Neuronal stem cell (in vitro differentiated cells): ENCODE data around the gene PCLO.

Experiments
- DNase-seq: peaks from one replicate; pipeline ENCODE4 v3.0.0-alpha.2; 2013; ENCODE audit warnings: low spot score
- H2AFZ ChIP-seq: one replicate; pipeline ENCODE4 v1.6.1; 2013; ENCODE audit warnings: mild to moderate bottlenecking, low read length, inconsistent platforms
- H2AK5ac ChIP-seq: 2 replicates; pipeline ENCODE4 v1.6.1; 2013; ENCODE audit warnings: low read depth, mild to moderate bottlenecking, inconsistent platforms, low read length, moderate library complexity, mixed read lengths
- H2BK120ac ChIP-seq: 2 replicates; pipeline ENCODE4 v1.6.1; 2013; ENCODE audit warnings: low read depth, mild to moderate bottlenecking, inconsistent platforms, low read length, moderate library complexity, mixed read lengths
- H2BK12ac ChIP-seq: one replicate; pipeline ENCODE4 v1.6.1; 2013; ENCODE audit warnings: low read length, inconsistent platforms
- H2BK15ac ChIP-seq: 2 replicates; pipeline ENCODE4 v1.6.1; 2013; ENCODE audit warnings: mild to moderate bottlenecking, low read length, inconsistent platforms, mixed read lengths
- H2BK5ac ChIP-seq: one replicate; pipeline ENCODE4 v1.6.1; 2013; ENCODE audit warnings: inconsistent platforms, mild to moderate bottlenecking, low read length, moderate library complexity
- H3K14ac ChIP-seq: one replicate; pipeline ENCODE4 v1.6.1; 2013; ENCODE audit warnings: low read length, inconsistent platforms
- H3K18ac ChIP-seq: 2 replicates; pipeline ENCODE4 v1.6.1; 2013; ENCODE audit warnings: low read length, inconsistent platforms
- H3K23ac ChIP-seq: 2 replicates; pipeline ENCODE4 v1.6.1; 2013; ENCODE audit warnings: low read depth, mild to moderate bottlenecking, mixed read lengths, low read length, inconsistent platforms; ENCODE audit not compliant: poor library complexity
- H3K27ac ChIP-seq: replicated peaks from 3 replicates; pipeline ENCODE4 v1.5.1; 2013; ENCODE audit warnings: low read length, inconsistent platforms
- H3K27me3 ChIP-seq, 3 experiments: 2 replicates each; pipeline ENCODE4 v1.6.1; 2013; ENCODE audit warnings: low read length in 3 of 3, mild to moderate bottlenecking in 2 of 3, inconsistent platforms in 1 of 3, low read depth in 1 of 3, mixed read lengths in 1 of 3, moderate library complexity in 1 of 3; ENCODE audit not compliant: control insufficient read depth in 3 of 3, insufficient read depth in 3 of 3
- H3K36me3 ChIP-seq, 2 donors: replicated peaks in 1 of 2; 2 replicates each; pipeline ENCODE4 v1.6.1; 2013; ENCODE audit warnings: low read length in 2 of 2; ENCODE audit not compliant: control insufficient read depth in 2 of 2, insufficient read depth in 2 of 2
- H3K4ac ChIP-seq: 2 replicates; pipeline ENCODE4 v1.6.1; 2013; ENCODE audit warnings: inconsistent platforms, mild to moderate bottlenecking, low read length, moderate library complexity
- H3K4me1 ChIP-seq, 2 donors: 1 replicate in 1 of 2; 2 replicates in 1 of 2; pipeline ENCODE4 v1.6.1; 2013; ENCODE audit warnings: low read length in 2 of 2, low read depth in 1 of 2; ENCODE audit not compliant: control insufficient read depth in 2 of 2, insufficient read depth in 1 of 2
- H3K4me2 ChIP-seq: one replicate; pipeline ENCODE4 v1.6.1; 2013; ENCODE audit warnings: mild to moderate bottlenecking, low read length, inconsistent platforms; ENCODE audit not compliant: insufficient read depth, poor library complexity, severe bottlenecking
- H3K4me3 ChIP-seq, 2 donors: 2 replicates each; pipeline ENCODE4 v1.5.1; 2013; ENCODE audit warnings: low read length in 2 of 2, mild to moderate bottlenecking in 2 of 2, inconsistent platforms in 1 of 2, moderate library complexity in 1 of 2
- H3K79me1 ChIP-seq: one replicate; pipeline ENCODE4 v1.6.1; 2013; ENCODE audit warnings: low read depth, mild to moderate bottlenecking, inconsistent platforms, low read length, moderate library complexity
- H3K9ac ChIP-seq: one replicate; pipeline ENCODE4 v1.6.1; 2013; ENCODE audit warnings: mild to moderate bottlenecking, low read depth, low read length, inconsistent platforms; ENCODE audit not compliant: poor library complexity
- H3K9me3 ChIP-seq, 2 donors: replicated peaks in 1 of 2; 2 replicates each; pipeline versions ENCODE3 to v1.6.1; 2013; ENCODE audit warnings: low read length in 2 of 2, mild to moderate bottlenecking in 2 of 2, inconsistent platforms in 1 of 2, low read depth in 1 of 2, mixed read lengths in 1 of 2, moderate library complexity in 1 of 2; ENCODE audit not compliant: control insufficient read depth in 2 of 2, insufficient read depth in 1 of 2
- H4K8ac ChIP-seq: one replicate; pipeline ENCODE4 v1.6.1; 2013; ENCODE audit warnings: low read depth, mild to moderate bottlenecking, inconsistent platforms, low read length, moderate library complexity
- H4K91ac ChIP-seq: one replicate; pipeline ENCODE4 v1.6.1; 2013; ENCODE audit warnings: low read length, low read depth, mild to moderate bottlenecking, inconsistent platforms; ENCODE audit not compliant: poor library complexity
- WGBS, 2 donors: extraction: QIAGEN DNeasy Blood & Tissue Kit; methylation state at CpG; one replicate each; pipeline ENCODE4 v1.1.7; 2013; ENCODE audit warnings: missing lambda C conversion rate in 2 of 2, mixed read lengths in 1 of 2; ENCODE audit not compliant: insufficient read length in 2 of 2, insufficient replicate concordance in 1 of 2; ENCODE audit errors: extremely low coverage in 2 of 2; 5-methylcytosine and 5-hydroxymethylcytosine counted together

Gene PCLO

DNA sequence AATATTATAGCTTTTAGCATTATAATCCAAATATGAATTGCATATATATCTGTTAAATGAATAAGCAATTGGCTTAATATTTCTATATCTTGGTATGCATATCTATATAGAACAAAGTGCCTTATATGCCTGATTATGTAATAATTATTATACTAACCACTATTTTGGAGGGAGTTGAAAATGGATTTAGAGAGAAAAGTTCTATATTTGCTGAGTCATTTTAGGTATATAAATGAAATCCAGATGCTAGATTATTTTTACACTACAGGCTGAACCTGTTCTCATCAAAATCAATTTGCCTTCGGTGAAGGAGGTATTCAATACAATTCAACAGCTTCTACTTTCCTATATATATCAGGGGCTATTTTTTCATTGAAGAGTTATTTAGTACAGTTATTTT is 276.4 kb downstream of the PCLO start:
- H3K18ac ChIP-seq, result no peak overlapping the region
- no peak overlapping the region for H2BK120ac ChIP-seq
- no CpG with 5 or more reads among the region's 1 CpG for WGBS, 2 donors
- no peaks in the 10 kb centered on the region for H3K36me3 ChIP-seq
- no peaks in the 10 kb centered on the region for H3K79me1 ChIP-seq
- no peak overlapping the region for H4K91ac ChIP-seq
- no peak overlapping the region for H3K27ac ChIP-seq
- no peak overlapping the region for H4K8ac ChIP-seq
- H3K4me1 ChIP-seq, result no peaks in the 10 kb centered on the region
- no peak overlapping the region for H2AK5ac ChIP-seq
- no peak overlapping the region for H2BK15ac ChIP-seq
- no peak overlapping the region for H3K9ac ChIP-seq
- no peak overlapping the region for H3K4me2 ChIP-seq
- H2BK12ac ChIP-seq, result no peak overlapping the region
- no peaks in the 10 kb centered on the region for H3K9me3 ChIP-seq
- no peak overlapping the region for H2BK5ac ChIP-seq
- no peaks in the 10 kb centered on the region for H3K27me3 ChIP-seq
- no peak overlapping the region for H3K14ac ChIP-seq
- no peak overlapping the region for H3K23ac ChIP-seq
- H3K4me3 ChIP-seq, result no peak overlapping the region
- no peak overlapping the region for H2AFZ ChIP-seq
- DNase-seq, result no peak
- no peak overlapping the region for H3K4ac ChIP-seq

DNA sequence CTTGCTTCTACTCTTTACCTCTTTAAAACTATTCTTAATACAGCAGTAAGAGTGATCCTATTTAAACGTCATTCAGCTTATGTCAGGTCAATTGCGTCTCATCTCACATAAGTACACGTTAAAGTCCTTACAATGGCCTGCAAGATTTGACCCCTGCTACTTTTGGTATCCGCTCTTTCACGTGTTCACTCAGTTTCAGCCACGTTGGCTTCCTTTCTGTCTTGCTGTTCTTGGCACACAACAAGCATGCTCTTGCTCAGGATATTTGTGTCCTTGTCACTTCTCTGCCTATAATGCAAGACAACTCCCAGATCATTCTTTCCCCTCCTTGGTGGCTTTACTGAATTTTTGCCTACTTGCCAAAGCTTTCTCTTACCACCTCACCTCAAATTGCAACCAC is 296.8 kb downstream of the PCLO start:
- H3K4ac ChIP-seq, result no peak overlapping the region

DNA sequence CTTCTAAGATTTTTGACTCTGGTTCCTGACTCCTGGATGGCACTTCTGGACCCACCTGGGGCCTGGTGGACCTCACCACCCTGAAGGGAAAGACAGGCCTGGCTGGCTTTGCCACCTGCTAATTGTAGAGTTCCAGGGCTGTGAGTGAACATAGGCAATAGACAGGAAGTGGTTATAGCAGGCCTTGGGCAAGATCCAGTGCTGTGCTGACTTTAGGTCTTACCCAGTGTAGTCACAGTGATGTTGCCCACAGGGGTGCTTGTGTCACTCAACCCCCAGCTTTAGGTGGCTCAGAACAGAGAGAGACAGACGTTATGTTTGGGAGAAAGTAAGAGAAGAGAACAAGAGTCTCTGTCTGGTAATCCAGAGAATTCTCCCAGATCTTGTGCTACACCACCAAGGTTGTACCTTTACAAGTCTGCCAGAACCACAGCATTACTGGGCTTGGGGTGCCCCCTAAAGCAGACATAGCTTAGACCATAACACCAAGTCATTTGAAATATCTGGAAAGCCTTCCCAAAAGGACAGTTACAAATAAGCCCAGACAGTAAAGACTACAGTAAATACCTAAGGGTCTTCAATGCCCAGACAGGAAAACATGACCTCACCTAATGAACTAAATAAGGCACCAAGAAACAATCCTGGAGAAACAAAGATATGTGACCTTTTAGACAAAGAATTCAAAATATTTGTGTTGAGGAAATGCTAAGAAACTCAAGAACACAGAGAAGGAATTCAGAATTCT is 303.4 kb downstream of the PCLO start:
- H3K27ac ChIP-seq, result no peak overlapping the region

More for the DNA sequence above, 296.8 kb downstream of the PCLO start:
- no peak overlapping the region for H3K4me3 ChIP-seq
- H3K23ac ChIP-seq, result no peak overlapping the region
- no peak overlapping the region for H2AFZ ChIP-seq
- H2BK5ac ChIP-seq, result no peak overlapping the region
- no peak overlapping the region for H2AK5ac ChIP-seq
- no peak overlapping the region for H3K14ac ChIP-seq
- H3K27me3 ChIP-seq, result no peaks in the 10 kb centered on the region
- no peak overlapping the region for H3K18ac ChIP-seq
- H3K4me2 ChIP-seq, result no peak overlapping the region
- H4K8ac ChIP-seq, result no peak overlapping the region
- H2BK12ac ChIP-seq, result no peak overlapping the region
- no peak overlapping the region for H4K91ac ChIP-seq
- H3K79me1 ChIP-seq, result no peaks in the 10 kb centered on the region
- H2BK15ac ChIP-seq, result no peak overlapping the region
- H3K36me3 ChIP-seq, result peaks cover 0 to 2% of the 10 kb centered on the region in 2 donors
- H2BK120ac ChIP-seq, result no peak overlapping the region
- WGBS, 2 donors, result no CpG with 5 or more reads among the region's 6 CpGs
- no peak overlapping the region for H3K27ac ChIP-seq
- H3K9ac ChIP-seq, result no peak overlapping the region
- no peak for DNase-seq
- H3K9me3 ChIP-seq, result no peaks in the 10 kb centered on the region
- no peaks in the 10 kb centered on the region for H3K4me1 ChIP-seq

DNA sequence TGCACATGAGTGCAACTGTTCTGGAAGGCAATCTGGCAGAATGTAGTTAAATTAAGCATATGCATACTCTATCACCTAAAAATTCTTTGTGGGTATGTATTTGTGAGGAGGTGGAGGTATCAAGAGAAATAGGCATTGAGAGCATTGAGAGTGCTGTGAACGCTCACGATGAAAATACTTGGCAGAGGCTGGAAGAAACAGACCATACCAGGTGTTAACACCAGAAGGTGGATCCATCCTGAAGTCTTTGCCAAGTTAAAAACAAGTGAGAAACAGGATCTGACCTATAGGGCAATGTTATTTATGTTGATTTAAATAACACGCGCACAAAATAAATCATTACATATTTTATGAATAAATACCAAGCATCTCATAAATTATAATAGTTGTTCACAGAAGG is 311.6 kb downstream of the PCLO start:
- H2BK5ac ChIP-seq, result no peak overlapping the region
- no peak for DNase-seq

More for the DNA sequence above, 303.4 kb downstream of the PCLO start:
- Histone ChIP-seq H3K18ac (no peak overlapping the region), H3K9ac (no peak overlapping the region), H3K36me3 (no peaks in the 10 kb centered on the region), H2AK5ac (no peak overlapping the region), H2BK15ac (no peak overlapping the region), H3K4me3 (peak overlapping the region in 1 of 2 donors; percentile 28), H3K9me3 (no peaks in the 10 kb centered on the region), H3K23ac (no peak overlapping the region), H2BK5ac (no peak overlapping the region), H4K91ac (no peak overlapping the region), H3K79me1 (no peaks in the 10 kb centered on the region), H2BK12ac (no peak overlapping the region), H3K4me1 (no peaks in the 10 kb centered on the region), H3K27me3 (no peaks in the 10 kb centered on the region), H4K8ac (no peak overlapping the region), H3K4me2 (no peak overlapping the region), H3K4ac (no peak overlapping the region), H2BK120ac (no peak overlapping the region), H2AFZ (no peak overlapping the region), H3K14ac (no peak overlapping the region)
- no CpG with 5 or more reads among the region's 1 CpG for WGBS, 2 donors
- DNase-seq, result no peak

More for the DNA sequence above, 311.6 kb downstream of the PCLO start:
- Histone ChIP-seq H3K4me3 (no peak overlapping the region), H3K9ac (no peak overlapping the region), H2BK15ac (no peak overlapping the region), H2BK120ac (no peak overlapping the region), H3K23ac (no peak overlapping the region), H3K27me3 (no peaks in the 10 kb centered on the region), H3K18ac (no peak overlapping the region), H3K14ac (no peak overlapping the region), H3K4me1 (peaks cover 0 to 2% of the 10 kb centered on the region in 2 donors), H2AK5ac (no peak overlapping the region), H3K36me3 (peaks cover 0 to 1% of the 10 kb centered on the region in 2 donors), H4K91ac (no peak overlapping the region), H3K4me2 (no peak overlapping the region), H3K27ac (no peak overlapping the region), H3K9me3 (no peaks in the 10 kb centered on the region), H2BK12ac (no peak overlapping the region), H3K79me1 (no peaks in the 10 kb centered on the region), H4K8ac (no peak overlapping the region), H2AFZ (no peak overlapping the region), H3K4ac (no peak overlapping the region)
- no CpG with 5 or more reads among the region's 4 CpGs for WGBS, 2 donors
